Measurements from ENCODE around the gene EDNRA.
A peak's percentile ranks its signal among the peaks of the same experiment; 100 is the strongest.

EDNRA gene

DNA sequence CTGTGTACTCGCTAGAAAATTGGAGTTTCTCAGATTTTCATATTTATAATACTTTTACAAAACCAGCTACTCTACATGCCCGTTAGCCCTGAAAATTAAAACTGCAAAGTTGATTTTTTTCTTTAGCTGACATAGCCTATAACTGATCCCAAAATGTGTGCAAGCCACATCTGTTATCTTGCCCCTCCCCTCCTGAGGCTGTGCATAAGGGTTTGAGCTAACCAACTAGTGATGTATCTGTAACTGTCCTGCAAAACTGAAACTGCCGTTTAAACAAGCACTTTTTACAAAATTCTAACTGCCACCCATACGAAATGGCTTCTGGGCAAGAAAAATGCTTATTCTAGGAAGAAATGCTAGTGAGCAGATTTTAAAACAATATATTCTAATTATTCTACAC lies 59.1 kb downstream of the EDNRA start:
- no peak for DNase-seq

DNA sequence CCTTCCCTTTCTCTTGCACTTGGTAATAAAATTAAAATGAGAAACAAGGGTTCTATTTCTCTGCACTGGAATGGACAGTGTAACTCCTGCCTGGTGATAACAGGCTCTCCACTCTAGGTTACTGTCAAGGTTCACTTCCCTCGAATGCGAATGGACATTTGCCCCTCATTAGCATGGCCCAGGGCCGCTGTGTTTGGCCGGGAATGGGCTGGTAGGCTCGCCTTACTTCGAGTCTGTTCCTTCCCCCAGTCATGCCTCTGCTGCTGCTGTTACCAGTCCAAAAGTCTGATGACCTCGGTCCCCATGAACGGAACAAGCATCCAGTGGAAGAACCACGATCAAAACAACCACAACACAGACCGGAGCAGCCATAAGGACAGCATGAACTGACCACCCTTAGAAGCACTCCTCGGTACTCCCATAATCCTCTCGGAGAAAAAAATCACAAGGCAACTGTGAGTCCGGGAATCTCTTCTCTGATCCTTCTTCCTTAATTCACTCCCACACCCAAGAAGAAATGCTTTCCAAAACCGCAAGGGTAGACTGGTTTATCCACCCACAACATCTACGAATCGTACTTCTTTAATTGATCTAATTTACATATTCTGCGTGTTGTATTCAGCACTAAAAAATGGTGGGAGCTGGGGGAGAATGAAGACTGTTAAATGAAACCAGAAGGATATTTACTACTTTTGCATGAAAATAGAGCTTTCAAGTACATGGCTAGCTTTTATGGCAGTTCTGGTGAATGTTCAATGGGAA lies 61.5 kb downstream of the EDNRA start:
- no peak for DNase-seq

DNA sequence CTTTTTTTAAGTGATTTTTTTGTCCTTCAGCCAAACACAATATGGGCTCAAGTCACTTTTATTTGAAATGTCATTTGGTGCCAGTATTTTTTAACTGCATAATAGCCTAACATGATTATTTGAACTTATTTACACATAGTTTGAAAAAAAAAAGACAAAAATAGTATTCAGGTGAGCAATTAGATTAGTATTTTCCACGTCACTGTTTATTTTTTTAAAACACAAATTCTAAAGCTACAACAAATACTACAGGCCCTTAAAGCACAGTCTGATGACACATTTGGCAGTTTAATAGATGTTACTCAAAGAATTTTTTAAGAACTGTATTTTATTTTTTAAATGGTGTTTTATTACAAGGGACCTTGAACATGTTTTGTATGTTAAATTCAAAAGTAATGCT lies 62.1 kb downstream of the EDNRA start:
- no peak for DNase-seq

DNA sequence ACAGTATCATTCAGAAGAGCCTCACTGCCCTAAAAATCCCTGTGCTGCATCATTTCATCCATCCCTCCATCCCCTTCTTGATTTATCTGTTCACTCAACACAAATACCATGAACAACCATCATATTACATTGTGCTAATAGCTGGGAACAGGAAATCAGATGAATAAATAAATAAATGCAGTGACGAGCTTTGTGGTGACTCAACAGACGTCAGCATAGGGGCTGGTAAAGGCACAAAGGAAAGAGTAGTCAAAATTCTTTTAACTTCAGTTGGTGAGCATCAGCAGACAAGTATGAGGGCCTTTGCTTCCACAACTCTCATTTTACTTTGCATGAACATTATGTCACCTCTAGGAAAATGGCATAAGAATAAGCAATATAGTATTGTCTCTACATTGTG lies 65.5 kb downstream of the EDNRA start:
- no peak for DNase-seq

DNA sequence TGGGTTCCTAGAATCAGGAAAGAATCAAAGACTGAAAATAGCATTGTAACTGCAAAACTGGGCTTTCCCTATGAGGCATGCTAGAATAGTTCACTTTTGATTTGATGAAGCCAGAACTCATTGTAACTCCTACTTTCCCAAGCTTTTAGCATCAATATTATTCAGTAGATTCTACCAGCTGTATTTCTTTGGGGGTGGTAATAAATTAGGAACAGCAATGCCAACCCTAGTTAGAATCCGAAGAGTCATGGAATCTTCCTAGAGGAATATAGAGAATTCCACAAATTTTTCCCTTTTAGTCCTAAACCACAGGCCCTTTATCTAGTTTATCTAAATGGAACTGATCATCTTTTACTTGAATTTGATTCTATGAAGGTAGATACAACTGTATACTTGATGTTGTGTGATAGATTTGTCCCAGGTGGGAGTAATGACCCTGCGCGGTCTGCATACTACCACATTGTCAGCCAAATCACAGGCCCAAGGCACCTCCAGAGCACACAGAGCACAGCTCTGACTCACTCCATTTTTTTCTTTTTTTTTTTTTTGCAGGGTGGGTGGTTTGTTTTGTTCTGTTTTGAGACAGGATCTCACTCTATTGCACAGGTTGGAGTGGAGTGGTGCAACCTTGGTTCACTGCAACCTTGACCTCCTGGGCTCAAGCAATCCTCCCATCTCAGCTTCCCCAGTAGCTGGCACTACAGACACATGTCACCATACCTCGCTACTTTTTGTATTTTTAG lies 66.6 kb downstream of the EDNRA start:
- no peak for DNase-seq

DNA sequence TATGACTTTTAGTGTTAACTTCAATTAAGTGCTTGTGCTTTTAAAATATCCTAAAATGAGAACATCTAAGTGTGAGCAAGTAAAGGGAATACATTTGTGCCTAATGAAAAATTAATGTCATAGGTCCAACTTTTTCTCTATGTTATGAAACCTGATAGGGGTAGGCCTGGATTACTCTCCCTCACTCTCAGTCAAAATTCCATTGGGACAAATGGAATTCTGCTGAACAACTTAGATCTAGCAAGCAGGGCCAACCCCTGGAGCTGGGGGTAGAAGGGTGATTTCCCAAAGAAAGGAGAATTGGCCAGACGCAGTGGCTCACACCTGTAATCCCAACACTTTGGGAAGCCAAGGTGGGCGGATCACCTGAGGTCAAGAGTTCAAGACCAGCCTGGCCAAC lies 67.4 kb downstream of the EDNRA start:
- DNase-seq = no peak

DNA sequence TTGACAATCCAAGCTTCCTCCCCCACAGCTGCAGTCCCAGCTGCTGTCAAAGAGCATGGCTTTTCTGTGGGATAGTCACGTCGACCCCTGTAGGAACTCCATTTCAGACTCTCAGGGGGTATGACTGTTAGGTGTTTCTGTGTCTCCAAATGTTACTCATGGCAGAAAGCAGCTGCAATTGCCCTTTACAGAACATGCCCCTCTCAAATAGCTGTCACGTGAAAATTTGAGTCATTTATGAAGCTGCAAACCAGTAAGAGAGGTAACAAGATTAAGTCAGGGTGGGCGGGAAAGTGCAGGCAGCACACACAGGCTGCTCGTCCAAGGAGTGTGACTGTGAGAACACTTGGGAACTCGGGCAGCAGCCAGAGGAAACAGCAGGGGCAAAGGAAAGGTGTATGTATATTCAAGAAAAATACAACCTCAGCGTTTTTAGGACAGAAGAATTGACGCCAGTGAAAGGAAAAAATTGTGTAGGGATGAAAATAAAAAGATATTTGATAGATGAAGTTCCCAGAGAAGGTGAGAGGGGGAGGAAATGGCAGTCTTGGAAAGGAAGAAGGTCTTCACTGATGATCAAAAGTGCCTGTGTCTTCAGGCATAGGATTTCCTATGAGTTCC lies 69.8 kb downstream of the EDNRA start:
- DNase-seq = no peak

DNA sequence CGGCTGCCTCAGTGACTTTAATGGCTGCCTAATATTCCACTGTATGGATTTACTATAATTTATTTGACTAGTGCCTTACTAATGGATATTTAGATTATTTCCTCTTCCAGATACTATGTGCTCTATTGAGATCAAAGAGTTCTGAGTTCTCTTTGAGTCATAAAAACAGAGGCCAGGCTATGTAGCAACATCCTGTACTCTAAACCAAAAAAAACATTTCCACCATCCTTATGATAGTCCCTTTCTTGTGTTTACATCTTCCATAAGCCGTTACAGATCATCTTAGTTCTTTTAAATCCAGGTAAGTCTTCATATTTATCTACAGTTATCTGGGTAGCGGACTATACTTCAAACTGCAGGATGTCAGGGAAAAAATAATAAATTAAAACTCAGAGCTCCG lies 79.7 kb downstream of the EDNRA start:
- DNase-seq = no peak

DNA sequence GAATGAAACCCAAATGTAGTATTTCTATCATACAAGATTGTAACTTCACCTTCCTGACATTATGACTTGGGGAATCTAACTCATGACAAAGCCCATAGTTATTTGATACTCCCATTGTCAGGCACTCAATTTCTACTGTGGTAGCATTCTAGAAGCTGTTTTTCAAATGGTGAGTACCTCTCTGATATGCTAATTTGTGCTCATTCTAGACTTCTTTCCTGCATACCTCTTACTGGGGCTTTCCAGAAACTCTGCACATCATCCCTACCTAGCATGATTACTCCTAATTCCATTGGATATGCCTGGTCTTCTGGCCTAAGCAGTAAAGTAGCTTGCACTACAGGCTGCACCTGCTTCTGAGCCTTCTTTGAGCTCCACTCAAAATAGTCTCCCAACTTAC lies 85.9 kb downstream of the EDNRA start:
- no peak for DNase-seq

DNA sequence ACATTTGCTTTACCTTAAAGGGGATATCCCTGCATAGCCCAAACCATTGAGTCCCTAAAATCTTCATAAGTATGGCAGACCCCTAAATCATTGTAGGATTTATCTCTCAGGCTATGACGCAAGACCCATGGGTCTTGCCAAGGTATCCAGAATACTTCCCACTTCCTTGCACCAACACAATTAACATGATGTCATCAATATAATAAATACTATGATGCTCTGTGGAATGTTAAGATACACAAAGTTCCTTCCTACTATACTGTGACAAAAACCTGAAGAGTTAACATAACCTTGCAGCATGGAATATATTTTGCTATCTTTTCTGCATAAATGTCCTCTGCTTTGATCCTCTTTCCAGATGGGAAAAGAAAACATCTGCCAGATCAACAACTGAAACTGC lies 86.4 kb downstream of the EDNRA start:
- no peak for DNase-seq

DNA sequence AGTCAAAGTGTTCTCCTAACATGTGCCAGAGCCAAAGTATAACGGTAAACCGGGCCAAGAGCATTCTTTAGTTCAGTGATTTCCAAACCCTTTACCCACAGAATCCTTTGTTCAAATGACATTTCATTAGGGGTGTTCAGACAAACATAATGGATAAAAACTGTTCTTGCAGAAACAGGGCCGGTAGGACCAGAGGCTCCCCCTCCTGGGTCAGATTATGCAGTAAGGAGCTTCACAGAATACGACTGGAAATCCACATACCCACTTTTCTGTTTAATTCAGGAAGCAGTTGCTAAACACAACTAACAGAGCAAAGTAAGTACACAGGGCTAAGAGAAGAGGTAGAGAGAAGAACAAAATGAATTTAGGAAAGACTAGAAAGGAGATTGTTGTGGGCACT lies 89.7 kb downstream of the EDNRA start:
- DNase-seq = no peak

DNA sequence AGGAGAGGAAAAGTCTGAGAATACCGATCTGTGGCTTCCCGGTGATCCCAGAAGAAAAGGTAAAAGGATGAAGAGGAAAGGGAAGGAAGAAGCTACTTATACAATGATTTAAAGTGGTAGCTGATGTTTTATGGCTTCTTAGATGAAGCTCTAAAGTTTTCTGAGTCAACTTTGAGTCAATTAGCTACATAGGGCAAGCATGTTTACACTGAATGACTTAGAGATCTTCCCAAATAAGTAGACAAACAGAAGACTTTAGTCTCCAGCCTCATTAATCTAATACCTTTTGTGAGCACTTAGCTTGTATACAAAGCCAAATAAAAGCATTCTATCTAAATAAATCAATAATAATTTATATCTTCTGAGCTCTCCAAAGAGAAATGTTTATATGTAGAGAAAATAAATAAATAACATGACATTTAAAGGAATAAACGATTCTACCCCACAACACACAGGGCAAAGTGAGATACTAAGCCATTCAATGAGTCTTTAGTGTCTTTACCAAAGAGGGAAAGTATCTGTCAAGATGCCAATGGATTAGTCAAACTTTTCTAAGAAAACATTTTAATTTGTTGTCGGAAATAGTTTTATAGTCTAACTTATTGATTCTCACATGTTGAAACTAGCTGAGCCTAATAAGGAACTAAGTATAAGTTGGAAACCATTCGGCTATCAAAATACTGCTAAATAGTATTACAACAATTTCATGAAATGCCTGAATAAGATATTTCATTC lies 90.3 kb downstream of the EDNRA start:
- DNase-seq = no peak

DNA sequence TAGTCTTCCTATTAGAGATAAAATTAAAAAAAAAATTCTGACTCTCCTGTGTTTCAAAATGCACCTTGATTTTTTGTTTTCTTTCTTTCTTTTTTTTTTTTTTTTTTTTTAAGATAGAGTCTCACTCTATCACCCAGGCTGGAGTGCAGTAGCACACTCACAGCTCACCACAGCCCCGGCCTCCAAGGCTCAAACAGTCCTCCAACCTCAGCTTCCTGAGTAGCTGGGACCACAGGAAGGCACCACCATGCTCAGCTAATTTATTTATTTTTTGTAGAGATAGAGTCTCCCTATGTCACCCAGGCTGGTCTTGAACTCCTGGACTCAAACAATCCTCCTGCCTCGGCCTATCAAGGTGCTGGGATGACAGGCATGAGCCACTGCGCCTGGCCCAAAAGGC lies 95.2 kb downstream of the EDNRA start:
- DNase-seq = no peak

DNA sequence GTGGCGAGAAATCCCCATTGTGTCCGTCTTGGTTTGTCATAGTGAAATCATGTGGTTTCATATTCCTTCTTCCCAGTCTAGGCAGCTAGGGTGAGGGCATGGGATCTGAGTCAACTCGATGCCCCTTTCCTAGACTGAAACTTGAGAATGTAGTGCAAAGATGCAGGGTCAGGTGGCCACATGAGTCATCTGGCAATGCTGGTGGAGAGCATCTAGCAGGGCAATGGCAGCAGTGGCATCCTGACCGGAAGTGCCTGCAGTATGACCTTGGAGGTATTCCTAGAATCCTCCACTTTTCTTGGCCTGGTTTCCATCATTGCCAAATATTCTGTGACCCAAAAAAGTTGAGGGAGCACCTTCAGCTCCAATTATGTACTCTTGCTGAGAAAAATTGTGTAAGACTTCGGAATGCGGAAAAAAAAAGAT lies 97.2 kb downstream of the EDNRA start:
- no peak for DNase-seq

DNA sequence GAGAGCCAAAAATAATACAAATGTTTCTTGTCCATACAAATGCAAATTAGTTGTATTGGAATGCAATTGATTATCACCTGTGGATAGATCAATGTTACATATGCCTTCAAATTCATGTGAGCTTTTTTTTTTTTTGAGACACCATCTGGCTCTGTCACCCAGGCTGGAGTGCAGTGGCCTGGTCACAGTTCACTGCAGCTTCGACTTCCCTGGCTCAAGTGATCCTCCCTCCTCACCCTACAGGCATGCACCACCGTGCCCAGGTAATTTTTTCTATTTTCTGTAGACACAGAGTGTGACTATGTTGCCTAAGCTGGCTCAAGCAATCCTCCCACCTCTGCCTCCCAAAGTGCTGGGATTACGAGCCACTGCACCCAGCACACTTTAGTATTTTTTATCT lies 97.7 kb downstream of the EDNRA start:
- DNase-seq = no peak

DNA sequence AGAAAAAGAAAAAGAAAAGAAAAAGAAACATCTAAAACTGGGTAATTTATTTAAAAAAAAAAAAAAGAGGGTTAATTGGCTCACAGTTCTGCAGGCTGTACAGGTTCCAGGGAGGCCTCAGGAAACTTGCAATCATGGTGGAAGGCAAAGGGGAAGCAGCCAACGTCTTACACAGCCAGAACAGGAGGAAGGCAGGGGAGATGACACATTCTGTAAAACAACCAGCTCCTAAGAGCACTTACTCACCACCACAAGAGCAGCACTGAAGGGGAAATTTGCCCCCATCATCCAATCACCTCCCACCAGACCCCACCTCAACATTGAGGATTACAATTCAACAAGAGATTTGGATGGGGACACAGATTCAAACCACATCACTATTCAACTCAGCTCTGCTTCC lies 99.5 kb downstream of the EDNRA start:
- no peak for DNase-seq

DNA sequence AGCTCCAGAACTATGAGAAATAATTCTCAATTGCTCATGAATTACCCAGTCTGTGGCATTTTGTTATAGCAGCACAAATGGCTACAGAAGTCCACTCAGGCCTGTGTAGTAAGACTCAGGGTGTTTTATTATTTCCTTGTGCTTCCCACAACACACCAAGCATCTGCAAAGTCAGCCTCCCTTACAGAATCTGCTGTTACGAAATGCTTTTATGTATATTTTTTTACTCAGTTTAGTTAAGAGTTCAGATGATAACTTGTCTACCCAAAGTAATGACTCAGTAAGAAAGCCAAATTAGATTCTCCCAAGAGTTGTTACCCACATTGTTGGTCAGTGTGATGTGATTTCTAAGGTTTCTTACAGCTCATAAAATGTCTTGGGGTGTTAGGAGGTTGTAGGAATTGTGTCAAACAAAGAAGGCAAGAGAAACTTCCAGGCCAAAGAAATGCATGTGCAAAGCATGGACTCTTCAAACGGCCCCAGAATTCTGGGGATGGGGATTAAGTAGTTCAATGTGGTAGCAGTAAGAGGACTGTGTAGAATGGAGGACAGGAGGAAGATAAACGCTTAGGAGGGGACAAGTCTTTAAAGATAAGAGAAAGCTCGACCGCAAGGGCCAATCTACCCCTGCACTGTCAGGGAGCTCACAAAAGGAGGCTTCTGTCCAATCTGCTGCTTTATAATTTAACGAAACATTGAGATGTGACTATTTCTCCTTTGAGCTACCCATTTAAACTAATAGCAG lies 100.9 kb downstream of the EDNRA start:
- no peak for DNase-seq

DNA sequence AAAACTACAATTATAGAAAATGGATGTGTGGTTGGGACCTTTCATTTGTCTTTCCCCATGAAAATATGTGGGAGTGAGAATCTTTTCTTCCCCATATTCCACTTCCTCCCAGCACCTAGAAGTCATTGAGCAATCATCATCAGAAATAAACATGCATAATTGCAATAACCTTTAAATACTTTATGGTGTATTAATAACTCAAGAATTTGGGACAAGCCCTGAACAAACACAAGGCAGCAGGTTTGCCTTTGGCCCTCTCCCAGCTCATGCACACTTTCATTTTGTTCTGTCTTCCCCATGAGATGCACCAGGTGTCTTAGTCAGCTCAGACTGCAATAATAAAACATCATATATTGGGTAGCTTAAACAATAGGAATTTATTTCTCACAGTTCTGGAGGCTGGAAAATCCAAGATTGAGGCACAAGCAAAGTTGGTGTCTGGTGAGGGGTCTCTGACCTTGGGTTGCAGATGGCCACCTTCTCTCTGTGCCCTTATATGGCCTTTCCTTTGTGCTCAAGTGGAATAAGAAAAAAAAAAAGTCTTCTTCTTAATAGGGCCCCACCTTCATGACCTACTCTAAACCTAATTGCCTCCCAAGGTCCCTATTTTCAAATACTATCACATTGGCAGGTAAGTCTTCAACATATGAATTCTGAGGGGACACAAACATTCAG lies 101.6 kb downstream of the EDNRA start:
- no peak for DNase-seq

DNA sequence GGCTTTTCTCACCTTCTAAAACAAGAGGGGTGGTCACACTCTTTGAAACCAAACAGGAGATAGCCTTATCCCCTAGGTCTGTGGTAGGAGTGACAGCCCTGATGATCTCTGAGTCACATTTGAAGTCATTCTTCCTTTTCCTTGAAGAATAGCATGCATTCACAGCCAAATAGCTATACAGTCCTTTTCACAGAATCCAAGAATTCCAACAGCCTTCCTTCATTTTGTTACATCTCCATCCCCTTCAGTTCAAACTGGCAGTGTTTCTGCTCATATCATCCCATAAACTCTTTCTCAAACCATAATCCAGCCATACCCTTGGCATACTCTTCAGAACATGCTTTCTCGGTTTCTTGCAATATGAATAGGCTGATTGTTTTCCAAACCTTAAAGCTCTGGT lies 103.0 kb downstream of the EDNRA start:
- DNase-seq = no peak

DNA sequence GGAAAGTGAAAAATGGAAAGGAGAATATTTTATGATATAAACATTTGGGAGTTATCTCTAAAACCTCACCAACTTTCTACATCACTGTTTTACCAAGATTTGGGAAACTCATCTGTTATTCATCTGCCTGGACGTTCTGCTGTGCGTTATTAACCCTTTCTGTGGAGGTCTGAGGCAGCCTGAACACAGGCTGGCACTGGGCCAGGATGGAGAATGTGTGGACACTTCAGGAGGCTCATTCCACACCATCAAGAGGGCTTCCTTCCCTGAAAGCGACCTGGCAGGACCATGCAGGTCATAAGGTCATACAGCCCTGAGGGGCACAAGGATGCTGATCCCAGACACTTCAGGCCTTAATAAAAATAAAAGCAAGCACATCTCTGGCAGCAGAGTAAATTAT lies 105.1 kb downstream of the EDNRA start:
- peak in 1 of 58 donors; percentile 9 for DNase-seq

DNA sequence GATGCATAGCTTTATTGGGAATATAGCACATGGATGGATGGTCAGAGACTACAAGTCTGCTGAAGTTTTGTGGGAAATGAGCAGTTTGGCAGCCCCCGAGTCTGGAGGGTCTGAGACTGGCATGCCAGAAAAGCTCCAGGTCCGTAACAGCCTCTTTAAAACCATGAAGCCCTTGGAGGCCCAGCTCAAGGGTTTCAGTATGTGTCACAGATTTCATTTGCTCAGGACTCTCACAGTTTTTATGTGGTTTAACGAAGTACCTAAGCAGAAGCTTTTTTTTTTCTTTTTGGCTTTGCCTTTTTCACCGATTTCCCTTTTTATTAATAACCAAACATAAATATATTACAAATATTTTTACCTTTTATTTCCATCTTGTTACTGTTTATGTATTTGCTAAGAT lies 105.7 kb downstream of the EDNRA start:
- DNase-seq = peak in 1 of 58 donors; percentile 6

All from anterior cingulate cortex (tissue), 58 donors.